ENCODE data around the gene CDK5R2.

DNA sequence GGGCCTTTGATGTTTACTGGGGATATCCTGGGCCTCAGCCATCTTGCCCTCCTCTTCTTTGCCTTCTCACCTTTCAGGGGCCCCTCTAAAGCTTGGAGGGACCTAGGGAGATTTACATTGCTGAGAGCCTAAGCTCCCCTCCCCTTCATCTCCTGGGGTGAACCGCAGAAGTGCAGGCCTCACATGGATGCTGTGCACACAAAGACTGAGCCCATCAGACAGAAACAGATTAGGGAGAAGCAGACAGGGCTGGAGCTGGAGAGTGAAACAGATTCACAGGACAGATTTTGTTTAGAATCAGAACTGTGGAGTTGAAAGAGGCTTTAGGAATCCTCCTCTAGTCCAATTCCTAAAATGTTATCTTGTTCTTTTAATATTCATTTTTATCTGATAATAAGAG, 3.4 kb upstream of the CDK5R2 start:
- TF ChIP-seq POLR2A (IDR thresholded peaks at IDR 0.05; ENCODE audit: low read depth, low read length) (no peak), TAF1 (IDR thresholded peaks at IDR 0.05; ENCODE audit: low read depth, low read length) (no peak), SPI1 (IDR thresholded peaks at IDR 0.05; ENCODE audit: low read depth, low read length) (no peak), POLR2AphosphoS5 (IDR thresholded peaks at IDR 0.05; ENCODE audit: low read depth, low read length) (no peak), POU2F2 (IDR thresholded peaks at IDR 0.05; ENCODE audit: low read depth, low read length) (no peak)

Measured in GM12891 (cell line).